ENCODE measurements around the gene SCG2.

- TF ChIP-seq EZH2 (optimal IDR thresholded peaks at IDR 0.05; ENCODE audit: low read depth, low read length) (no peak), CTCF (IDR thresholded peaks at IDR 0.05; ENCODE audit: low read length) (no peak), EZH2phosphoT487 (IDR thresholded peaks at IDR 0.05; ENCODE audit: low read length) (no peak)
These were observed 811 bp upstream of the SCG2 start for GRCh38 chr2:223602972-223603371.

Data from MM.1S (cell line).